Epithelial cell of esophagus (primary cell): ENCODE data around the gene CATSPERZ.

Experiments used
- DNase-seq: peaks from one replicate; pipeline ENCODE4 v3.0.0; 2010; ENCODE audit warnings: low read depth
- H3K4me3 ChIP-seq: 2 replicates; pipeline ENCODE4 v1.5.1; 2011; ENCODE audit warnings: mild to moderate bottlenecking, low read length, control low read depth
- CTCF ChIP-seq: IDR thresholded peaks from 2 replicates; pipeline ENCODE4 v1.5.1; 2011; ENCODE audit warnings: low read depth, mild to moderate bottlenecking, low read length, control low read depth, inconsistent platforms; ENCODE audit not compliant: insufficient read depth; ENCODE audit errors: missing control alignments

CATSPERZ gene

GRCh38 chr11:64287676-64288352 lies 12.3 kb upstream of the CATSPERZ start:
- no peak for DNase-seq
- H3K4me3 ChIP-seq, result no peak overlapping the region
- TF ChIP-seq CTCF, result no peak

DNA sequence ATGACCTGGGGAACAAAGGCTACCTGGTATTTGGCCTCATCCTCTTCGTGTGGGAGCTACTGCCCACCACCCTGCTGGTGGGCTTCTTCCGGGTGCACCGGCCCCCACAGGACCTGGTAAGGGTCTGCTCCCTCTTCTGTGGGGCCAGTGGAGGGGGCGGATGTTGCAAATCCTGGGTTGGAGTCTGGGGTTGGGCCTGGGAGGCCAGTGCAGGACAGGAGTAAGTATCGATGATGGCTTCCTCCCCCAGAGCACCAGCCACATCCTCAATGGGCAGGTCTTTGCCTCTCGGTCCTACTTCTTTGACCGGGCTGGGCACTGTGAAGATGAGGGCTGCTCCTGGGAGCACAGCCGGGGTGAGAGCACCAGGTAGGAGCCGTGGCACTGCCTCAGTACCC lies 11.8 kb upstream of the CATSPERZ start:
- no peak for TF ChIP-seq CTCF
- no peak overlapping the region for H3K4me3 ChIP-seq
- DNase-seq, result no peak

GRCh38 chr11:64289002-64289564 lies 11.1 kb upstream of the CATSPERZ start:
- DNase-seq, result no peak
- H3K4me3 ChIP-seq, result no peak overlapping the region
- no peak for TF ChIP-seq CTCF

- no peak for TF ChIP-seq CTCF
- H3K4me3 ChIP-seq, result no peak overlapping the region
- DNase-seq, result no peak
These were observed 9.6 kb upstream of the CATSPERZ start for GRCh38 chr11:64290352-64291261.

DNA sequence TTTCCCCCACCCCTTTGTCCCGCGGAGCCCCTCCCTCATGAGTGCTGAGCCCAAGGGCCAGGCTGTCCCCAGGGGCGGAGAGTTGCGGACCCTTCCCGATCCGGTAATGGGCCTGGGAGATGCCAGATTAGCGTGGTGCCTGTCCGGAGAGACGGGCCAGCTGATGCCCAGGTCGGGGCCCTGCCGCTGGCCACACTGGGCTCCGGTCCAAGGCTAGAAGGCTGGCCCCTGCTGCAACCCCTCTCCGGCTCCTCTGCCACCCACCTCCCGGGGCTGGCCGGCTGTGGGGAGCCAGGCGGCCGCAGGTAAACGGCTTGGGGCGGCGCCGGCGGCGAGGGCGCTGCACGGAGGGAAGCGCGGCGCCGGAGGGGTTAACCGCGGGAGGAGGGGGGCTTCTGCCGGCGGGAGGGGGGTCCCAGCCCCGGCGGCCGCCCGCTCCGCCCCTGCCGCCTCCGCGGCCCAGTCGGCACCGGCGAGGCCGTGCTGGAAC lies 8.9 kb upstream of the CATSPERZ start, which contains the start of gene KCNK4:
Gene KCNK4 (plus strand): TSS at position 41 of the 490 bp plus-strand sequence. CDS start 1,717 bp downstream, outside the sequence.
- TF ChIP-seq CTCF, result no peak

GRCh38 chr11:64291752-64292459 lies 8.3 kb upstream of the CATSPERZ start:
- H3K4me3 ChIP-seq, result peak overlapping the region; percentile 3
- no peak for TF ChIP-seq CTCF
- DNase-seq, result no peak

More for the DNA sequence above, 8.9 kb upstream of the CATSPERZ start, which contains the start of gene KCNK4:
- no peak for DNase-seq
- no peak within 1 kb of the TSS for H3K4me3 ChIP-seq
